HG02981 (cell line): ENCODE data around the gene ZNF438.

Experiments
- ATAC-seq: cut with Tn5 transposase; IDR thresholded peaks from one replicate; pipeline ENCODE4 v1.9.1; 2021; ENCODE audit warnings: mild to moderate bottlenecking, moderate library complexity; ENCODE audit not compliant: unreplicated experiment

The ZNF438 gene

DNA sequence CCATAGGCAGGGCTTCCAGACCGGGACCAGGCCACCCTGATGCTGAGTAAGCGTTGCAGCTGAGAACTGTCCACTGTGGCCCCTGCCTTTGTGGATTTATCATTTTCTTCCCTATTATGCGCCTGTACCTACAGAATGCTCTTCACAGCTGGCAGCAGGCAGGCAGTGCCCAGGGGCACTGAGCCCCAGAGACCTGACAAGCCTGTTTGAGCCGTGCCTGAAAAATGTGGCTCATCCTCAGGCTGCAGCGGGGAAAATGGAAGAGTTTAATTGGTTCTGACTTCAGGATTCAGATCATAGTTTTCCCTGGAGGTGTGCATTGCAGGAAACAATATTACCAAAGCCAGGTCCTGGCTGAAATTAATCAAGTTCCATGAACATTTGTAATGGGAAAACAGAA lies 200.2 kb downstream of the ZNF438 start:
- no peak for ATAC-seq

DNA sequence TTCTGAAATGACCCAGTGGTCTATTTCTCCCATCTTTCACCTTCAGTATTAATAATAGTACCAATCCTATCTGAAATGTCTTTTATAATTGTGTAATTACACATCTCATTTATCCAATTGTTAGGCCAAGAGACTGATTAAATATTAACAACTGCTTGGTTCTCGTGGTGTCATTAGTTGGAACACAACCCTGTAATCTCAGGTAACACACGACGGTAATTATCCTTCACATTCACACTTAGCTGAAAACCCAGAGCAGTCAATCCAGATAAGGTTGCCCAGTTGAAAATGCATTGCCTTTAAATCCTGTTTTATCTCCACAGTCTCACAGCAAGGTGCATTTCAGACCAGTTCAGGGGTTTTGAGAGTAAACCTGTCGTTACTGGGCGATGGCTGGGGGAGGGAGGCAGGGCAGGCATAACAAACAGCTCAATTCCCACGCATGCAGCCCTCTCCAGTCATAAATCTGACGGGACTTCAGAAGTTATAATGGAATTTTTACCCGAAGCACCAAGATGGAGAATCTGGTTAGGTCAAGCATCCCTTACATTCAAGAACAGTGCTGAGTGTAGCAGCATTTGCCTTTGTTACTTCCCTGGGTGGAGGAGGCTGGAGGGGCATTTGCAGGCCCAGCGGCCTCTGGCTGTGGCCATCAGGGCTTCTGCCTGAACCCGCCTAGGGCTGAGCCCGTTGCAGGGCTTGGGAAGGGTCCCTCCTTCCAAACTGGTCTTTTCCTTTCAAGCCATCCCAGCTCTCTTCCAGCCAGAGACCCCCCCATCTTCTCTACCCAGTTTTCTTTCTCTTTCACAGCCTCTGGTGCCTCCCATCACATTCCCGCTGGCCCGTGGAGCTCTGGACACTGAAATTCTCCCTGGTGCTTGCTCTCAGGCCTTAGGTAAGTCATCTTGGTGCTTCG lies 201.1 kb downstream of the ZNF438 start:
- ATAC-seq, result no peak

DNA sequence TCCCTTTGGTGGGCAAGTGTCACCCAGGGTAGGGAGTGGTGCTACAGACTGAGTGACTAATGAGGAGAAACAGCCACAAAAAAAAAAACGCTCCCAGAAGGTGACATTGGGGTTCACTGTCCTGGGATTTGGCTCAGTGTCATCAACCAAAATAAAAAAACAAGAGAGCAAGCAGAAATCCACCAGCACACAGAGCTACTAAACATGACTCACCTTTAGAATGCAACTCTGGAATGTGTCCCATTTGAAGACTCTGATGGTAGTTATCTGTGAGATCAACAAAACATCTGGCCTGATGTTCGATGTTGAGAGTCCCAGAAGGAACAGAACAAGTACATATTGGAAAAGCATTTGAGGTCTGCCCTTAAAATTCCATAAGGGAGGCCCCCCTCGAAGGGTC lies 201.8 kb downstream of the ZNF438 start:
- ATAC-seq, result no peak

DNA sequence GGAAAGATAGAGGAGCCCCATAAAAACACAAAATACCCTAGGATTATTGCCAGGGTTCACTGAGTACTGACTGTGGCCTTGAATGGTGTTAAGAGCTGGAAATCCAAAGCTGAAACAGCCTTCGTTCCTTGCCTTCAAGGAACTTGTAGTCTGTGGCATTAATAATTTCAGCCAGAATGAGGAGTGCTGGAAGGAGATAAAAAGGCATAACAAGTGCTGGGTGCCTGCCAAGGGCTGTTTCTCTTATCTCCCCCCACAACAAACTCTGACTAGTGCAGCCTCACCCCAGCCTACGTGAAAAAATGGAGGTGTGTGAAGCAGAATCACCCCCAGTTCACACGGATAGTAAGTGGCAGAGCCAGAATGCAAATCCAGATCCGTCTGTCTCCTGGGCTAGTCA lies 203.0 kb downstream of the ZNF438 start:
- ATAC-seq, result no peak

DNA sequence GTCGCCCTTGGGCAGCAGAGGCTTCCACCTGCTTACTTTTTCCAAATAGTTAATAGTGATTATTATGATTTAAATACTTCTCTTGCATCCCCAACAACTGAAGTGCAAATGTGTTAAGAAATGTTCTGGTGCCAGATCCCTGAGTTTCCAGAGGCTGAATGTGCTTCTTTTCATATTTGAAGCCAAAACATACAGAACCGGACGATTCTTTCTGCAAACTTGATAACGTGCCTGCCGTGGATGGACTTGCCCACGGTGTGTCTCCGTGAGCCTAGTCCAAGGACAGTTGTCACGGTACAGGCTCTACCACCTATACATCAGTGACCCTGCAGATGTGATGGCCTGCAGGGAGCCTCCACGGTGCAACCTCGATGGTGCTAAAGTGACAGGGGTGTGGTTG lies 203.5 kb downstream of the ZNF438 start:
- ATAC-seq, result no peak

DNA sequence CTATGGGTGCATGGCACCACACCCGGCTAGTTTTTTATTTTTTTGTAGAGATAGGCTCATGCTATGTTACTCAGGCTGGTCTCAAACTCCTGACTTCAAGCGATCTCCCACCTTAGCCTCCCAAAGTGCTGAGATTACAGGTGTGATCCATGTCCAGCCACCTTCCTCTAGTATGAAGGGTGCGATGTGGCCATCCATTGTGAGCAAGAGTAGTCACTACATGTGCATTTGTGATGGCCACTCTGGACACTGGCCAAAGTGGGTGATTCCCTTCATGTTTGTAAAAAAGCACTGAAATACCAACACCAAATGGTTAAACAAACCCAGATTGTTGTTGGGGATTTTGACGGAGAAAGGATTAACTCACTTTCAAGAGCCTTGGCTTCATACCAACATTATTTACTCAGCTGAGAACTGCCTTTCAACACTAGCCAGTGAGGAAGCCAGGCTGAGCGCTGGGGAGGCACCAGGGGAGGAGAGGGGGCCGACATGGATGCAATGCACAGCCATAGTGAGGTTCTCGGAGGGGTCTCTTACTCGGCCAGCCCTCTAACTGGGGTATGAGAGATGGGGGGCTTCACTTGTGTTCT lies 204.0 kb downstream of the ZNF438 start:
- ATAC-seq, result no peak

DNA sequence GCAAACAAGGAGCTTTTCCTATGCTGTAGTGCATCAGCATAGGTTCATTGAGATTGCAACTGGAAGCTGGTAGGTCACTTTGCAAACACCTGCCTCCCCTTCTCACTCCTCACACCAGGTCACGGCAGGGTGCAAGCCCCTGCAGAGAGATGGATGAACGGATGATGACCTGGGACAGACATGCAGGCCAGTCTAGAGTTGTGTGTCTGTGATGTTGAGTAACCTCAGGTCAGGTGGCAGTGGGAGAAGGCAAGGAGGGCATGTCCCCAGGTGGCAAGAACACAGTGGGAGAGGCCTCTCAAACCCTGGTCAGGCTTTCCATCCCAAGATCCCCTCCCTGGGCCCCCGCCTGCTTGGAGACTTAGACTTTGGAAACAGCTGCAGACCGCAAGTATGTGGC lies 205.0 kb downstream of the ZNF438 start:
- ATAC-seq, result no peak

DNA sequence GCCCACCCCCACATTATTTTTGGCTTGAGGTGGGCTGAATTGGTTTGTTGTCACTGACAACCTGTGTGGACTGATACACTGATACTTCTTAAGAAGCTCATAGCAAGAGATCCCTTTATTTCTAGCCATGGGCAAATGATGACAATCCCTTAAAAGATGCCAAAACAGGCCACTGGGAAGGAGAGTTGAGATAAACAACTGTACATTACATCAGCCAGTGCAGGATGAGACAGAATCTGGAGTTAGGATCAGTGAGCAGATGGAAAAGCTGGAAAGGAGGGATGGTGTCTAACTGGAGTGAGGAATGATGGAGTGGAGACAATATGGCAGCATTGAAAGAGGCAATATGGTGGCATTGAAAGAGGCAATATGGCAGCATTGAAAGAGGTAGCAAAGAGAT lies 206.2 kb downstream of the ZNF438 start:
- ATAC-seq, result no peak

DNA sequence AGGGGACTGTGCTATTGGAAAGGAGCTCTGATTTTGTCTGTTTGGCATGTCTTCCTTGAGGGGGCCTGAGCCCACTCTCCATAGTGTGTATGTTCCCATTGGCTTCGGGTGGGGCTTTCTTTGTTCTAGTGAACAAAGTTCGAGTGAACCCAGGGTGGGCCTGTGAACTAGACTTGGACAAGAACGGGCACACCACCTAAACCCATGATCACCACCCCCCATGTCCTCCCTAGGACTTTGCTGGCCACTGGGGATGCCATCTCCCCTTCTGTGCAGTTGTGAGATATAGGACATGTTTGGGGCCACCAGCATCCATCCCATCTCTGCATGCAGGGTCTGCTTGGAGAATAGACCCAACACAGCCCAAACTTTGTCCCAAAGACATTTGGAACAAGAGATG lies 206.6 kb downstream of the ZNF438 start:
- ATAC-seq, result no peak

DNA sequence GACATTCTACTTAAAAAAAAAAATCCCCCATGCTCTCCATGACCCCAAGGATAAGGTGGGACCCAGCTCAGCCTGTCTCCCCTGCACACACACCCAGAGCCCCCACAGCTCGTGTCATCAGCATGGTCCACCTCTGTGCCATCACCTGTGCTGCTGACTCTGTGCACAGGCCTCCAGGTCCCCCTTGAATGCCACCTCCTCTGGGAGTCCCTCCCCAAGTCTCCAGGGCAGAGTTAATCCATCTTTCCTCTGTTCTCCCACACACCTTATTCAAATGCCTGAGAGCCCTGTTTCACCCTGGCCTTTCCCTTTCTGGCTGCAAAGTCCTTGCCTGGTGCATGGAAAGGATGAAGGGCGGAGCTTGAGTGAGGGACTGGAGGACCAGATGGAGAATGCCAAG lies 208.0 kb downstream of the ZNF438 start:
- ATAC-seq, result no peak

DNA sequence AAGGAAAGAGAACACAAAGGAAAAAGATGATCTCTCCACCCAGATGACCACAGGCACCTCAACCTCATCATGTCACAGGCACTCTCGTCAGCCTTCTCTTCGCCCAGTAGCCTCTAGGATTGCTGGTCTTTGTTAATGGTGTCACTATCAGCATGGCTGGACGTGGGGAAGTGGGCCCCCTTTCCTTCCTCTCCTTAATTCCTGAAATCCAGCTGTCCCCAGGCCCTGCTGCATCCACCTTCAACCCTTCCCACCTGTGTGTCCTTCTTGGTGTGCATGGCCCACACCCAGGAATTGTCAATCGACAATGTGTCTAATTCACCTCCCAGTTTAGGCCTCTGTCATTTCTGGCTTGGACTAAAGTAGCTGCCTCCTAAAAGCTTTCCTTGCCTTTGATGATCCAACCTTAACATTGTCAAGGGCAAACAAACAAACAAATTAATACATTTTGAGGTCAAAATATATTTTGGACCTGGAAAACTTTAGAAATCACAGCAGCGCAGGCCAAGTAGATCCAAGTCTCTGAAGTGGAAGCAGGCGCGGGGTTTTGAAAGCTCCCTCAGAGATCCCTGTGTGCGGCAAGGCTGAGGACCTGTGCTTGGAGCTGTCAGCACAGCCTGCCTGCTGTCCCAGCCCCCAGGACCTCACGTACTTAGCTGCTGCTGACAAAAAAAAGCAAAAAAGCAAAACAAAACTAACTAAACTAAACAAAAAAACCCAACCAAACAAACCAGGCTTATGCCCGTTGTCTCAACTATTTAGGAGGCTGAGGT lies 208.8 kb downstream of the ZNF438 start:
- no peak for ATAC-seq

DNA sequence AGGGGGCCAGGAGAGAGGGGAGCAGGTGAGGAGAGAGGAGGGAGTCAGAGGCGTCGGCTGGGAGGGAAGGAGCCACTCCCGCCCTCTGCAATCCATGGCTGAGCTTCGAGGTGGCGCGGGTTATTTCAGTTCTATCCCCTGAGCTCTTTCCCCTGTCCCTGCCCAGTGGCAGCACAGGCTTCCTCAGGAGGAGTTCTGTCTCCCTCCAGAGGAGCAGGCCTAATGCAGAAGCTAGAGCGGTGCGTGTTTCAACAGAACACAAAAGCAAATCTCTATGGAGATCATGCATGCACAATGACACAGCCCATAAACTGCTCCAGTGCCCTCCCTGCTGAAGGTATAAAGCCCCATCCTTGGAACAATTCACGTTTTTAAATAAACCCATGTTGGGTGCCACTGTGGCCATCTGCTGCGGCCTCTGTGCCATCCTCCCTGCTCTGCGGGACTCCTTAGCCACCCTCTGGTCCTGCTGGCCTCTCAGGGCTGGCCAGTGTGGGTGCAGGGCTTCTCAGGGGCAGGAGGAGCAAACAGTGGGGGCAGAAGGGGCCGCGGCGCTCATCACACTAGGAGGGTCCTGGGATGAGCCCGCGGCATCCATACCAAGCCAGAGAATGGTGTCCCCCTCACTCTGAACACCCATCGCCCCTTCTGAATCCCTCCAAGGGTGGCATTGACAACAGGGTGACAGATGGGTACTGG lies 209.5 kb downstream of the ZNF438 start:
- no peak for ATAC-seq

DNA sequence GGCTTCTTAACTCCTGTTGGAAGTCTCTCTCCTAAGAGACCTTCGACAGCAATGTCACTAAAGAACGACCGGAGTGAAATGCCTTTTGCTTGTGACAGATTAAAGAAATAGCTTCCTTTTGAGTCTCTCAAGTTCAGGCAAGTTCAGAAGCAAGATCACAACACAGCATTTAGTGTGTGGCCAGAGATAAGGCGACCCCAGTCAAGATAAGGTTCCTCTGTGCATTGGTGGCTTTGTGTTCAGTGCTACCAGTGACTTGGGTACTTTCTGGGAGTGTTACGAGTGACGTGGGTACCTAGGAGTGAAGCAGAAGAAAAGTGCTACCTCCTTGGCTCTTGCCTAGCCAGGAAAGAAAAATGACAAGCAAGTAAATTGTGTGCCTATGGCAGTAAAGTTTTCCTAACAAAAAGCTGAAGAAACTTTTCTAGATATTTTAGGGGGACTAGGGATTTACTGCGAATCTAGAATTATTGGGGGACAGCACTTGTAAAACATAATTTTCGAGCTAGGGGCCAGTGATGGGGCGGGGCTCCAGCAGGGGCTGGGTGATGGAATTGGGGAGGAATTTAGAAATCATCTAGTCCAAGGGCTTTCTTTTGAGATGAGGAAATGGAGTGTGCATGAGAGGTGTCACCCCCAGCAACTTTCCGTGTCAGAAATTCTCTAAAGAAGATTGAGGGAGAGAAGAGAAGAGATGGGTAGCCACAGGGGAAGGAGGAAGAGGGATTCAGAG lies 210.2 kb downstream of the ZNF438 start:
- no peak for ATAC-seq

DNA sequence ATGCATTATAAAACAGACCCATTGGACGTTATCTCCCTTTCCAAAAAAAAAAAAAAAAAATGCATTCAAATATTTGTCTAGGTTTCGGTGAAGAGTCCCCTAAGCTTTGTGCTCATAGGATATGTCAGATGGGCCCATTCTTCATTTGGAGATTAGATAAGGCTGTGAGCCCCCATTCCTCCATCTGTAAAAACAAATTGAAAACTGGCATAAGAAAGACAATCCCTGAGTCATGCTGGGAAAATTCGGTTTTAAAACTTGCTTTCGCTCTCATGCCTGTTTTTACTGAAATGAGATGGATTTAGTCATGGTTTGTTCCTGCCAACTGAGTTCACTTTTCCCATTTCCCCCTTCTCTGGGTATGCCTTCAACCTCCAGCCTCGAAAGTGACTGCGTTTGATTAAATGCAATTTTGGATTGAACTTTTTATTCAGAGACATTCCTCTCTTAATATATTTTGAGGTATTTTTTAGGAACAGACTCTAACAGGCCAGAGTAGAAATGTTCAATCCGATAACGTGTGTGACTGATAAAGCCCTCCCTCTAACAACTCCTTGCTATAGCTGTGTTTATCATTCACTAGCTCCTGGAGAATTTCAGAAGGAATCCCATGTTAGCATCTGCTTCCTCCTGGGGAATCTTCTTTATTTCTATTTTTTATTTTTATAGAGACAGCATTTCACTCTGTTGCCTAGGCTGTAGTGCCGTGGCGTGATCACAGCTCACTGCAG lies 211.2 kb downstream of the ZNF438 start:
- ATAC-seq, result no peak

DNA sequence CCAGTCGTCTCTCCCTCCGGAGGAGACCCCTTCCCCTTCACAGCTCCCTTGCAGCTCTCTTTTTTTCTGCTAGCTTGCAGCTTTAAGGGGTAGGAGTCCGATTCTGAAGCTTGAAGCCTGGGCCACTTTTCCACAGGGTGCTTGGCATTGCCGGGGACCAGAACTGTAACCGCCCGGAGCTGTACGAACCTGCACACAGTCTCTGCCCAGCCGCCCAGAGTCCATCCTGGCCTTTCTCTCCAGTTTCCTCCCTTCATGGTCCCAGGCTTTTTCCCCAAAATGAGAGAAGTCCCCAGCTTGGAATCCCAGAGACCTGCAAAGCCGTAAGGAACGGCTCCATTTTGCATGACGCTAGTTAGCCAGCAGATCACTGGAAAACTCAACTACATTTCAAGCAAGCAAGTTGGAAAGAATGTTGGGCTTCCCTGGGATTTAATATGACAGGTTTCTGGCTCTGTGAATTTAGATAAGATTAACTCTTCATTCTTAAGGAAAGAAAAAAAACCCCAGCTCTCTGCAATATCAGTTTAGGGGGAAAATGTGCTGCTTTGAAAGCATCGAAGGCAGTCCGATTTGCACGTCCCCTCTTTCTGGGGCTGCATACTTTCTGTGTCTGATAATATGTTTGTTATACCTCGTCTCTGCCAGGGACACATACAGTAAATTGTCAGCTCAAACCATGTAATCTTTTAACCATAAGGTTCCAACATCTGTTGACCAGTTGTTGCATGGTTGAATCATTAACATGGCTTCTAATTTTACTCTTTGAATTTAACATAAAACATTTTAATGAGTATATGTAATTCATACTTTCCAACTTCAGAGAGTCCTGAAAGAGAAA lies 212.1 kb downstream of the ZNF438 start:
- ATAC-seq, result no peak

DNA sequence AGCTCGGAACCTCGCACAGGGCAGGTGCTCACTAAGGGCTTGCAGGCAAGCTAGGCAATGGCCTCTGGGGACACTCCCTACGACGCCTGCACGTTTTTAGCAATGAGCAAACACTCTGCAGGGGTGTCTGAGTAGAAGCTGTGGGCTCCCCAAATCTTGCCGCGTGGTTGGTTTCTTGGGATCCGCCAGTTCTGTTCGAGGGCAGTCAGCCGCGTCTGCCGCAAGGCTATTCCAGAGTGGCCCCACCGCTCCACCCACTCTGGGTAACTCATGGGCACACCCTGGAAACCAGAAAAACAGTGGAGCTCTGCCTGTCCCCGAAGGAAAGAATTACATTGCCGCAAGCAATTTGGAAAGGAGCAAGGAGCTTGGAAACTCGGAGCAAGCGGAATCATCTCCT lies 212.8 kb downstream of the ZNF438 start:
- no peak for ATAC-seq

DNA sequence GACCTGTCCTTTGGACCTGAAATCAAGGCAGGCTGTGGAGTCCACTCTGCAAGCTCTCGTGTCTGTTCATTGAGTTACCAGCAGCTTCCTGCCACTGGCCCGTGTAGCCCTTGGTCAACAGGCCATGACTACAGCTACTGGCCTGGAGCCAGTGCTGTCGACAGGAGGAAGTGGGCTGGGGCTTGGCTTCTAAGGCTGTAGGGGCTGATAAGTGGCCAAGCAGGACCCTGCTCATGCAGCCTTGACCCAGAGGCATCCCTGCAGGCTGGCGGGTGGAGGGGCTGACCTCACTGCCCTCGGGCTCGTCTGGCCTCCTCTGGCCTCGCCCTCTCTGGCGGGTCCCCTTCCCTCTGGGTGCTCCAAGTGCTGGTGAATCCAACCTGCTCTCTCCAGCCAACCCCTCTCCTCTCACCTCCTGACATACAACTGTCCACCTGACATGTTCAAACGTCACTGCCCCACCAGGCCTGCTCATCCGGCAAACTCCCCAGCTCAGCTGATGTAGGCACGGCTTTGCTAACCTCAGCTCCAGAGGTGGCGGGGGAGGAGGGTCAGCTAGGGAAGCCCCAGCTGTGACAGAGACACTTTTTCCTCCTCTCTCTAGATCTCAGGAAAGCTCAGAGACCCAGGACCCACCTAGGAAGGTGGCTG lies 213.5 kb downstream of the ZNF438 start:
- no peak for ATAC-seq

DNA sequence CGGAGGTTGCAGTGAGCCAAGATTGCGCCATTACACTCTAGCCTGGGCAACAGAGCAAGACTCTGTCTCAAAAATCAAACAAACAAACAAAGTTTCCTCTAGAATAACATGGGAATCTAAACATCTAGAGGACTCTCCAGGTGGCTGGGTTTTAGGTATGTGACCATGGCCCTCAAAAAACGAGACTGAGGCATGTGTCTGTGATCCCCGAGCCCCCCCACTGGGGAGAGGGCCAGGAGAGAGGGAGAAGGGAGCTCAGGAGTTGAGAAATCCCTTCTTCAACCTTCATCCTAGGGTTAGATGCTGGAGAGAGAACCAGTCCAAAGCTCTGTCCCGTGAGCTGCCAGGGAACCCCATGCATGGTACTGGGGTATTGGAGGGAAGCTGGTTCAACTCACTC lies 214.1 kb downstream of the ZNF438 start:
- no peak for ATAC-seq

DNA sequence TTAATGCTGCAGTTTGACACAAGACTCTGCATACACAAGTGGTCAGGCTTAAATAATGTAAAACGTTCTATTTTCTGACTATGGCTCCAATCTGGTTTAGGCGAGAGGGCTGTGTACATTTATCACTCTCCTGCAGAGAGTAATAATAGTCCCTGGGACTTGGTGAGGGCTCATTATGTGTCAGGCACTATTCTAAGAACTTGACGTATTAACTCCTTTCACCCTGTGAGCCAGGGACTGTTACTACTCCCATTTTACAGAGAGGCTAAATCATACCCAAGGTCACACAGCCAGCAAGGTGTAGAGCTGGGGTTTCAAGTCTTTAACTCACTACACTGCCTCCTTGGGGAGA lies 214.9 kb downstream of the ZNF438 start:
- no peak for ATAC-seq
